Stomach (tissue), 9 donors: ENCODE results near the gene CD86. TPM values are rescaled to one million over a fixed set of nuclear protein-coding genes. Genes with fewer than 3 reads are reported as not detected.

Source experiments
- DNase-seq, 2 donors: peaks; one replicate each; pipeline versions ENCODE4 v3.0.0 to v3.0.0-alpha.2; 2013 to 2019
- H3K27ac ChIP-seq, 5 donors: fragments of 200-600 bp in 4 of 5; sonication (generic) in 4 of 5; one replicate each; pipeline ENCODE4 v1.5.1; 2013 to 2019; ENCODE audit warnings: mild to moderate bottlenecking in 1 of 5, moderate library complexity in 1 of 5
- H3K27me3 ChIP-seq, 3 donors: fragments of 200-600 bp; sonication (generic); one replicate each; pipeline ENCODE4 v1.5.1; 2017 to 2019; ENCODE audit warnings: mixed run types in 1 of 3
- H3K36me3 ChIP-seq, 4 donors: fragments of 200-600 bp; sonication (generic); 1 replicate in 3 of 4; 2 replicates in 1 of 4; pipeline ENCODE4 v1.5.1; 2016 to 2019
- H3K4me1 ChIP-seq, 4 donors: fragments of 200-600 bp; sonication (generic); one replicate each; pipeline ENCODE4 v1.5.1; 2016 to 2019
- H3K4me3 ChIP-seq, 4 donors: fragments of 200-600 bp; sonication (generic) in 3 of 4; one replicate each; pipeline ENCODE4 v1.5.1; 2016 to 2019; ENCODE audit warnings: mild to moderate bottlenecking in 1 of 4
- H3K9me3 ChIP-seq, 4 donors: fragments of 200-600 bp; sonication (generic); one replicate each; pipeline ENCODE4 v1.5.1; 2016 to 2019
- EP300 ChIP-seq: sonication (generic); formaldehyde crosslinking; IDR thresholded peaks from one replicate; pipeline ENCODE4 v1.6.1; 2017; ENCODE audit warnings: antibody characterized with exemption
- POLR2A ChIP-seq, 4 donors: fragments of 450-650 bp; IDR thresholded peaks; one replicate each; pipeline ENCODE4 v1.6.1; 2016; ENCODE audit warnings: antibody characterized with exemption in 4 of 4, control low read depth in 2 of 4, mild to moderate bottlenecking in 1 of 4, moderate library complexity in 1 of 4
- POLR2AphosphoS5 ChIP-seq, 3 donors: sonication (generic); formaldehyde crosslinking; IDR thresholded peaks; one replicate each; pipeline ENCODE4 v1.6.1; 2016; ENCODE audit warnings: antibody characterized with exemption in 3 of 3
- WGBS, 5 donors: extraction: QIAGEN DNeasy Blood & Tissue Kit in 3 of 5; methylation state at CpG; one replicate each; pipeline versions ENCODE4 v1.1.5 to v1.1.7; 2013 to 2018; 5-methylcytosine and 5-hydroxymethylcytosine counted together
- intact Hi-C: fragments of 100-400 bp; cut with DNase I; formaldehyde crosslinking; loops from one replicate; pipeline ENCODE4 v1.15.1; 2023; ENCODE audit warnings: low total_unique reads
- polyA plus RNA-seq, 3 donors: library from polyadenylated mRNA; stranded (reverse); fragments of 200-250 nt; gene quantifications; one replicate each; pipeline ENCODE4 v1.2.3, GENCODE V29; 2013
- total RNA-seq, 5 donors: library from RNA; depleted of rRNA; stranded (reverse); fragments of >200 nt; gene quantifications; one replicate each; pipeline versions ENCODE4 v1.1.0 to v1.2.3, GENCODE V29; 2014 to 2016
- TF ChIP-seq, protein P1 (sequence below), 7 experiments: fragments of 450-650 bp in 4 of 7; fragments of 200-600 bp in 3 of 7; sonication (generic) in 3 of 7; IDR thresholded peaks; one replicate each; pipeline ENCODE4 v1.5.1; 2016 to 2019; ENCODE audit warnings: antibody characterized with exemption in 7 of 7, control low read depth in 2 of 7, mild to moderate bottlenecking in 1 of 7
- donor health status: healthy with polysubstance abuse.
- donor health status: Bipolar disorder and iron deficiency.
- donor health status: healthy.

CD86 gene
- total and polyA plus RNA-seq, 8 donors = 0.29 to 16.9 (median 3.1) TPM; not detected in 1

- Histone ChIP-seq H3K4me3 (no peak overlapping the region), H3K27me3 (no peaks in the 10 kb centered on the region), H3K27ac (peak overlapping the region in 1 of 5 donors; percentile 20), H3K9me3 (no peaks in the 10 kb centered on the region), H3K36me3 (no peaks in the 10 kb centered on the region), H3K4me1 (no peaks in the 10 kb centered on the region)
- TF ChIP-seq EP300 (no peak), POLR2A (IDR thresholded peaks at IDR 0.05) (no peak), POLR2AphosphoS5 (IDR thresholded peaks at IDR 0.05) (no peak)
- TF ChIP-seq, protein P1, sequence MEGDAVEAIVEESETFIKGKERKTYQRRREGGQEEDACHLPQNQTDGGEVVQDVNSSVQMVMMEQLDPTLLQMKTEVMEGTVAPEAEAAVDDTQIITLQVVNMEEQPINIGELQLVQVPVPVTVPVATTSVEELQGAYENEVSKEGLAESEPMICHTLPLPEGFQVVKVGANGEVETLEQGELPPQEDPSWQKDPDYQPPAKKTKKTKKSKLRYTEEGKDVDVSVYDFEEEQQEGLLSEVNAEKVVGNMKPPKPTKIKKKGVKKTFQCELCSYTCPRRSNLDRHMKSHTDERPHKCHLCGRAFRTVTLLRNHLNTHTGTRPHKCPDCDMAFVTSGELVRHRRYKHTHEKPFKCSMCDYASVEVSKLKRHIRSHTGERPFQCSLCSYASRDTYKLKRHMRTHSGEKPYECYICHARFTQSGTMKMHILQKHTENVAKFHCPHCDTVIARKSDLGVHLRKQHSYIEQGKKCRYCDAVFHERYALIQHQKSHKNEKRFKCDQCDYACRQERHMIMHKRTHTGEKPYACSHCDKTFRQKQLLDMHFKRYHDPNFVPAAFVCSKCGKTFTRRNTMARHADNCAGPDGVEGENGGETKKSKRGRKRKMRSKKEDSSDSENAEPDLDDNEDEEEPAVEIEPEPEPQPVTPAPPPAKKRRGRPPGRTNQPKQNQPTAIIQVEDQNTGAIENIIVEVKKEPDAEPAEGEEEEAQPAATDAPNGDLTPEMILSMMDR (IDR thresholded peaks at IDR 0.05) = no peak
- 46 to 58% (median 51%) methylated on average over 6 of the region's 6 CpGs for WGBS, 5 donors
- DNase-seq = no peak
- intact Hi-C loops = no loop called here
These were observed 11.4 kb downstream of the CD86 start for GRCh38 chr3:122066331-122067213.

DNA sequence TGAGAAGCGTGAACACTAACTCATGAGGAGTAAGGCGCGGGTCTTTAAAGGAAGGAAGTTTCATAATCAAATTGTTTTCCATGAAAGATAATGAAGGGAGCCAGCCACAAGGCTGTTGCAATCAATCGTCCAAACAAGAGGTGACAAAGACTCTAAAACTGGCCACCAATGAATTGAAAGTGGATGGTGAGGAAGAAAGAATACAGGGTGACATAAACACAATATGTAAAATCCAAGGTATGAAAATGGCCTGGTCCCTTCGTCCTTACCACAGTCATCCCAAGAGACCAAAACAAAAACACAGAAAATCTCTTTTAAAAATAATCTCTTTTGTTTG lies 12.0 kb downstream of the CD86 start:
- Histone ChIP-seq H3K36me3 (no peaks in the 10 kb centered on the region), H3K4me1 (no peaks in the 10 kb centered on the region), H3K4me3 (no peak overlapping the region), H3K9me3 (no peaks in the 10 kb centered on the region), H3K27ac (peak overlapping the region in 1 of 5 donors; percentile 20), H3K27me3 (no peaks in the 10 kb centered on the region)
- TF ChIP-seq EP300 (no peak), POLR2A (IDR thresholded peaks at IDR 0.05) (no peak), POLR2AphosphoS5 (IDR thresholded peaks at IDR 0.05) (no peak)
- TF ChIP-seq, protein P1 (IDR thresholded peaks at IDR 0.05) = no peak
- no peak for DNase-seq
- intact Hi-C loops = no loop called here
- 62 to 79% (median 66%) methylated on average over 5 of the region's 5 CpGs for WGBS, 5 donors

DNA sequence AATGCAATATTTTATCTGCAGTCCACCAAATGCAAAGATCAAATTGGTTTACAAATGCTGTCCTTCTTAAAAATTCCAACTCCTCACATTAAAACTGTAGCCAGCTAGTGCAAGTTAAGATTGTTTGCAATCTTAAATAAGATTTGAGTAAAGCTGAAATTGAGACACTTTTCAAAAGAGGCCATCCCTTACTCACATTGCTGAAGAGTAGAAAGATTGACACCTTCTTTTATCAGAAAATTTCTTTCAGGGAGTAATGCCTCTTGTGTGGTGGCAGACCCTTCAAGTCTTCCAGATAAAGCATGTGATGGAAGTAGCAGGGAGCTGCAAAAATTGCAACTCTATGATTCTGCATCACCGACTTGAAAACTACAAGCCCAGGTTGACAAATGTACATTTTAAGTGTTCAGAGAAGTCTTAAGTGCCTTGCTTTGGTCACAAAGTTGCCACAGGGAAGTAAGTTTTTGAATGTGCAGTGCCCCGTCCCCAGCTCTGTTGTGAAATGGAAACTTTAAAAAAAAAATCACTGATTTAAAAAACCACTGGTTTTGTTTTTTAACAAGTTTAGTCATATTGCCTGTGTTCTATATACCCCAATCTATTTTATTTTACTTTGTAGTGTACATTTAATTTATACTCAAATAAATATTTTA lies 12.6 kb downstream of the CD86 start:
- no peaks in the 10 kb centered on the region for H3K9me3 ChIP-seq
- no peaks in the 10 kb centered on the region for H3K4me1 ChIP-seq
- no peak overlapping the region for H3K27ac ChIP-seq
- no peaks in the 10 kb centered on the region for H3K27me3 ChIP-seq
- intact Hi-C loops = no loop called here
- no peak overlapping the region for H3K4me3 ChIP-seq
- H3K36me3 ChIP-seq = no peaks in the 10 kb centered on the region
- WGBS, 5 donors = 58 to 75% (median 65%) methylated on average over 2 of the region's 2 CpGs
- no peak for DNase-seq
- TF ChIP-seq POLR2A (IDR thresholded peaks at IDR 0.05) (no peak), POLR2AphosphoS5 (IDR thresholded peaks at IDR 0.05) (no peak), EP300 (no peak)
- TF ChIP-seq, protein P1 (IDR thresholded peaks at IDR 0.05) = no peak

- WGBS, 5 donors = 70 to 86% (median 77%) methylated on average over 6 of the region's 6 CpGs
- no peak for DNase-seq
- no peaks in the 10 kb centered on the region for H3K4me1 ChIP-seq
- H3K4me3 ChIP-seq = no peak overlapping the region
- intact Hi-C loops = no loop called here
- TF ChIP-seq POLR2AphosphoS5 (IDR thresholded peaks at IDR 0.05) (no peak), EP300 (no peak), POLR2A (IDR thresholded peaks at IDR 0.05) (no peak)
- TF ChIP-seq, protein P1 (IDR thresholded peaks at IDR 0.05) = no peak
- H3K9me3 ChIP-seq = no peaks in the 10 kb centered on the region
- H3K27me3 ChIP-seq = no peaks in the 10 kb centered on the region
- no peak overlapping the region for H3K27ac ChIP-seq
- H3K36me3 ChIP-seq = no peaks in the 10 kb centered on the region
These were observed 19.6 kb downstream of the CD86 start for GRCh38 chr3:122074621-122075265.
